Vagina (tissue), 2 donors: Measurements from ENCODE around the gene MAP7.

Source experiments
- CTCF ChIP-seq, 3 experiments: fragments of 450-650 bp in 2 of 3; fragments of 200-600 bp in 1 of 3; sonication (generic) in 1 of 3; IDR thresholded peaks; one replicate each; pipeline ENCODE4 v1.5.1; 2017 to 2019; ENCODE audit warnings: antibody characterized with exemption in 3 of 3, mild to moderate bottlenecking in 2 of 3, moderate library complexity in 2 of 3
- POLR2A ChIP-seq, 2 donors: fragments of 450-650 bp; IDR thresholded peaks; one replicate each; pipeline ENCODE4 v1.6.1; 2017; ENCODE audit warnings: antibody characterized with exemption in 2 of 2, mild to moderate bottlenecking in 2 of 2, moderate library complexity in 2 of 2

DNA sequence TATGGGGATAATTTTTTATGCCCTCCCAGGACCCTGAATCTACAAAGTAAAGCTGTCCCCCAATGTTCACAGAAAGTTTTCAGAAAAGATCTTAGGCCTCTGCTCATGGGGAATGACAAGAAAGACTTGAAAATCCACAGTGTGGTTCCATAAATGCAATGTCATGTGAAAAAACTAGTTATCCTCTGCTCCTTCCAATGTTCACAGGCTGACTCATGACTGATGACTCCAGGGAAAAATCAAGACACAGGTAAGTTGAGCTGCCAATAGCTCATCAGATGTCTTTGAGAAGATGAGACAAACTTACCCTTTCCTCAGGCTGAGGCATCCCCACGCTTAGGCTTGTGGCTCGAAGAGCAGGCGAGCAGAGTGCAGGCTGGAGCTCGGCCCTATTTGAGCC, 245.8 kb downstream of the MAP7 start:
- TF ChIP-seq CTCF (IDR thresholded peaks at IDR 0.05) (no peak), POLR2A (IDR thresholded peaks at IDR 0.05) (no peak)
